DMS79 treated with DMSO at 0.1 percent for 48 hours (cell line): Measurements from ENCODE around the gene UBE2QL1.

Experiments used
- DNase-seq: peaks from one replicate; lab custom pipeline; 2025; lab: John Stamatoyannopoulos, UW

Gene UBE2QL1

GRCh38 chr5:6478793-6479192, 30.1 kb downstream of the UBE2QL1 start:
- no peak for DNase-seq

- peak; percentile 78 for DNase-seq
Measured at GRCh38 chr5:6480133-6481051, 31.7 kb downstream of the UBE2QL1 start.

- DNase-seq = no peak
Measured at GRCh38 chr5:6482735-6483134, 34.1 kb downstream of the UBE2QL1 start.

- no peak for DNase-seq
Measured at GRCh38 chr5:6483880-6484382, 35.3 kb downstream of the UBE2QL1 start.

DNA sequence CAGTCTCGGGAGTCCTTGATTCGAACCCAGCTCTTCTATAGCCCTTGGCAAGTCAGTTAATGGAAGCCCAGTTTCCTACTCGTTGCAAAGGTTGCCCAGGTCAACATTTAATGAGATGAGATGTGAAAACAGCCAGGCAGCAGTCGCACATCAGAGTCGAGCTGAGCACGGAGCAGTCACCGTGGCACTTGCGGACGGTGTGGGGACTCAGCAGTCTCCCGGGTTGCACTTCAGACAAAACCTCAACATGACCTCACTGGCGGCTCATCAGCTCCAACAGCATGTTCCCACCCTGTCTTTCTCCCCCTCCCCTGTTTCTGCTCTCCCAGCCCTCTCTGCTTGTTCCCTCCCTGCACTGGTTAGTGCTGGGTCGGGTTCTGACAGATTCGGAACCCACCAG, 35.8 kb downstream of the UBE2QL1 start:
- no peak for DNase-seq

GRCh38 chr5:6484899-6485298, 36.2 kb downstream of the UBE2QL1 start:
- DNase-seq = no peak

DNA sequence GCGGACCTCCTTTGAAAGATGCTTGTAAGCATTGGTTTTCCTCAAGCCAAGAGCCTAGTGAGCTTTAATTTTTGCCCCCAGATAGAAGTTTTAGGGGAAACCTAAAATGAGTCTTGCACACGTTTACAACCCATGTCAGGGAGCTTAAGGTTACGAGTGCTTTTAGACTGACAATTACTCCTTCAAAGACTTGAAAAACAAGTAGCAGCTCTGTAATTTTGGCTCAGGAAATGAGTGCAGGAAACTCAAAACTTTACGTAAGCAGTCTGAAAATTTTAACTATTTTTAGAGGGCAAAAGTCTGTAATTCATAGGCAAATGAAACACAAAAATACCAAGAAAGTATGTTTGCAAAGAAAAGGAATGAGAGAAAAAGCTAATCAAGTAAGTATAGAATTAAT, 36.8 kb downstream of the UBE2QL1 start:
- no peak for DNase-seq

GRCh38 chr5:6486074-6486473, 37.4 kb downstream of the UBE2QL1 start:
- no peak for DNase-seq

- DNase-seq = no peak
Measured at GRCh38 chr5:6487081-6487480, 38.4 kb downstream of the UBE2QL1 start.

DNA sequence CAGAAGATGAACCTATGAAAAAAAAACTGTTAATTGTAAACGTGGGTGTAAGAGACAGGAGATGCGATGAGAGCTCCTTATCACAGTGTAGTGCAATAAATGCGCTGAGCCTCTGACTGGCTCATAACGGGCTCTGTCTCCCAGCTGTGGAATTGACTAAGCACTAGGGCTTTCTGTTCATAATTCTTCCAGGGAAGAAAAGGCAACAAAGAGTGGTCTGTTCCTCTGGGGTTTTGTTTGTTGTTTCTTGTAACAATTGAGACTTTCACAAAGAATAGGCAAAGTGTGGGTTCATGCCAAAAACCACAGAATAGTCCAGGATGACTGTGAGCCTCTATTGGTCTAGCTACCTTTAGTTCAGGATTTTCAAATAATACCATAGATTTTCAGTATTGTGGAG, 39.4 kb downstream of the UBE2QL1 start:
- DNase-seq = no peak

- no peak for DNase-seq
Measured at GRCh38 chr5:6489643-6490185, 41.1 kb downstream of the UBE2QL1 start.

DNA sequence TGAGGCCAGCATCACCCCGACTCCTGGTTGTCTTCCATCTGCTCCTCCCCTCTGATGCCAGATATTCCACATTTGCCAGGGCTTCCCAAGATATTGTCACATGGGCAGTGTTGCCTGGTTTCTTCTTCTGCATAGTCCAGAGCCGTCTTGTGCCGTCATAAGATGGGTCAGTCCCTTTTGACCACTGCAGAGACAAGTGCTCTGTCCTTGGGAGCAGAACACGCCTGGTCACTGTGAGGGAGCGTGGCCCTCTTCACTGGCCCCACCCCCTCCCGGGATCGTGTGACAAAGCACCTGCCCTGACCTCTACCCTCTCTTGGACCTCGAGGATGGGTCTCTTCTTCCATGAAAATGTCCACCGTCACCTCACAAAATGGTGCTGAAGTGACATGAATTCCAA, 41.6 kb downstream of the UBE2QL1 start:
- DNase-seq = no peak

GRCh38 chr5:6490693-6491092, 42.0 kb downstream of the UBE2QL1 start:
- no peak for DNase-seq

GRCh38 chr5:6491196-6491918, 42.7 kb downstream of the UBE2QL1 start:
- no peak for DNase-seq

DNA sequence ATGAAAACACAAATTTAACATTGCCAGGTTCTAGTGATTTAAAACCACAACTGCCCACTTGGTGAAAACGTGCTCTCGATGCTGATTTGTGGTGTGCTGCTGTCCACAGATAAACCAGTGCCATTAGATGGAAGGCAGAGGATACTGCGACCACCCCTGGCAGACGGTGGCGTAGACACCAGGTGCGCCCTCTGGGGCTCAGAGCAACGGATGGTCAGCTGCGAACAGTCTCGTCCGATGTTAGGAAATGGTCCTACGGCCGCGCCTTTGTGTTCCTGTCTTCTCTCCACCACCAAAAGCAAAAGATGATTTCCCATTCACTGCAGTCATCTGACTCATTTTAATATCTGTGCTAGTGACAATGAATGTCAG, 43.2 kb downstream of the UBE2QL1 start:
- no peak for DNase-seq

DNA sequence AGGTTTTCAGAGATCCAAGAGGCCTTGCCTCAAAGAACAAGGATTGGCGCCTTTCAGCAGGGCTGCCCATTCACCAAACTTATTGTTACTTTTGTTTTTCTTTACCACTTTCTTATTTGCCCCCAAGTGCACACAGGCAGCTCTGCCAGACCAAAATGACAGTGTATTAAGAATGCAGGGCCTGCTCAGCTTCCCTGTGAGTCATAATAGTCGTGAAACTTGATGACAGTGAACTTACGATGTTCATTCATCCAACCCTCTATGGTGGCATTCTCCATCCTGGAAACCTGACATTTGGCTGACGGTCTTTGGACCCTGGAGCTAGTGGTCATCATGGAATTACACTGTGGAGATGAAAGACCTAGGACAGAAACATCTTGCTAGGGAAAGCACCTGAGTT, 44.3 kb downstream of the UBE2QL1 start:
- DNase-seq = no peak

- no peak for DNase-seq
Measured at GRCh38 chr5:6493681-6494454, 45.2 kb downstream of the UBE2QL1 start.

GRCh38 chr5:6494939-6495338, 46.3 kb downstream of the UBE2QL1 start:
- DNase-seq = no peak

DNA sequence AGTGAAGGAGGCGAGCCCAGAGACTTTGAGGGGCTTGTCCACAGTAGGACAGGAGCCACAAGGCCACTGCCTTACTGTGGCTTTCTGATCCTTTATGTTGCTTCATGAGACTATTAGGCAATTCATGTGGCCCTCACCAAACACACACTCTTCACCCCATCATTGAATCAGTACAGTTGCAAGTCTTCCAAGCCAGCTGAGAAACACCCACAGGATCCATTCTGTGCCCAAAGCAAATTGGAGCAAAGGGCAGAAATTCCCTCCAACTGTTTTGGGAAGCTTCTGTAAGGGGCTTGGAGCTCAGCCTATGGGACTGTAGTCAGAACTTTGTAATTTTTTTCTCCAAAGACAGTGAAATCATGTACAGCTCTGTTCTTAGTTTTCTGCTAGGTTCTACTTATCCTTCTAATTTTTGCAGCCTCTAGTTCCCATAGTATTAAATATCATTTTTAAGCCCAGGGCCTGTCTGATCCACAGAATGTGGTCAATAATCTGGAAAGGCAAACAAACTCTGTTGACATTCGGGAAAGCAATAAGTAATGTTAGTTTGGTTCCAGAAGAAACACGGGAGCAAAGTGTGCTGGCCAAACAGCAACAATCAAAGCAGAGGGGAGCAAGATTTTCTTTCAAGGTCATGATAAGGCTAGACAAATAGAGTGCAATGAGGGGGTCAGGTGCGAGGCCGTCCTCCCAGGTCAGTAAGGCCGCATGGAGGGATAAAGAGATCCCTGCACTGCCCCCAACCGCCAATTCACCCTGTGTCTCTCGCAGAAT, 47.0 kb downstream of the UBE2QL1 start:
- DNase-seq = no peak

DNA sequence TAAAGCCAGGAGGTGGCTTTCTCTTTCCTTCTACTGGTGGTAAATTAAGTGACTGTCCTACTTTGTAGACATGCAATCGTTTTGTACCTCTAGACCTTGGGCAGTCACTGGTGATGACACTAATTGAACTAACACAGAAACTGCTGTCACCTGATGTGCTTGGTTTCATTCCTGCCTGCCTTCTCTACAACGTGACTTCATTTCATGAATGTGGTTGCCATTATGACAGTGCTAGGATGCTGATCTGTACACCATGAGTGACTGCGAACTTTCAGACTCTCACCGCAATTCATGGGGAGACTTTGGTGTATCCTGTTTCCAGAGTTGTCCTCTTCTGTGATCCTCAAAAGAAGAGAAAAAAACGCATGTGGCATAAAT, 47.5 kb downstream of the UBE2QL1 start:
- no peak for DNase-seq

- DNase-seq = no peak
Measured at GRCh38 chr5:6496636-6497035, 48.0 kb downstream of the UBE2QL1 start.
